HEK293 (cell line): ENCODE results near the gene AGPAT4.

Experiments
- CTCF ChIA-PET: fragments of 350-600 bp; formaldehyde crosslinking; extraction: SDS; loops from one replicate; lab custom pipeline; 2021; ENCODE audit warnings: antibody characterized with exemption; lab: Yijun Ruan, JAX
- POLR2A ChIA-PET: fragments of 300-600 bp; formaldehyde crosslinking; extraction: SDS; loops from one replicate; lab custom pipeline; 2020; ENCODE audit warnings: antibody characterized with exemption, inconsistent platforms; lab: Yijun Ruan, JAX
- H3K27ac ChIP-seq: fragments of 200-500 bp; sonication (Bioruptor generic); 2 replicates; pipeline ENCODE4 v1.5.1; 2014; ENCODE audit warnings: low read depth, low read length, control low read depth, inconsistent platforms; ENCODE audit errors: extremely low read depth
- H3K36me3 ChIP-seq, 2 experiments: fragments of 200-500 bp in 1 of 2; sonication (Bioruptor generic) in 1 of 2; 1 replicate in 1 of 2; 2 replicates in 1 of 2; pipeline ENCODE4 v1.5.1; 2014 to 2017; ENCODE audit warnings: inconsistent platforms in 2 of 2, low read length in 2 of 2; ENCODE audit not compliant: control insufficient read depth in 2 of 2, insufficient read depth in 1 of 2
- H3K4me1 ChIP-seq: fragments of 200-500 bp; sonication (Bioruptor generic); 2 replicates; pipeline ENCODE4 v1.5.1; 2014; ENCODE audit warnings: mild to moderate bottlenecking, low read length, inconsistent platforms; ENCODE audit not compliant: control insufficient read depth, insufficient read depth
- H3K4me3 ChIP-seq: 2 replicates; pipeline ENCODE4 v1.5.1; 2011; ENCODE audit warnings: low read depth, mild to moderate bottlenecking, control low read depth, low read length, moderate library complexity
- H3K9me3 ChIP-seq: fragments of 200-500 bp; sonication (Bioruptor generic); 2 replicates; pipeline ENCODE4 v1.5.1; 2014; ENCODE audit warnings: low read depth, low read length, inconsistent platforms; ENCODE audit not compliant: control insufficient read depth, insufficient read depth
- BCL11A ChIP-seq: fragments of 450-650 bp; formaldehyde crosslinking; IDR thresholded peaks from 2 replicates; pipeline ENCODE4 v1.5.1; 2016; ENCODE audit warnings: low read depth, missing biosample characterization, missing genetic modification characterization
- HOXC10 ChIP-seq: sonication (generic); formaldehyde crosslinking; IDR thresholded peaks from 2 replicates; pipeline ENCODE4 v1.8.1; 2023; ENCODE audit warnings: mild to moderate bottlenecking, missing genetic modification reagents
- HOXD13 ChIP-seq: sonication (generic); formaldehyde crosslinking; IDR thresholded peaks from 2 replicates; pipeline ENCODE4 v1.8.0; 2022; ENCODE audit warnings: missing genetic modification reagents, borderline replicate concordance
- IKZF3 ChIP-seq: fragments of 450-650 bp; IDR thresholded peaks from 2 replicates; pipeline ENCODE4 v1.5.0; 2018; ENCODE audit warnings: missing biosample characterization, mild to moderate bottlenecking, missing genetic modification characterization, moderate library complexity
- KLF10 ChIP-seq: fragments of 450-650 bp; IDR thresholded peaks from 2 replicates; pipeline ENCODE4 v1.5.1; 2018; ENCODE audit warnings: missing biosample characterization, mild to moderate bottlenecking, missing genetic modification characterization
- KLF7 ChIP-seq: fragments of 450-650 bp; formaldehyde crosslinking; IDR thresholded peaks from 2 replicates; pipeline ENCODE4 v1.5.1; 2016; ENCODE audit warnings: missing biosample characterization, missing genetic modification characterization, borderline replicate concordance
- PATZ1 ChIP-seq: fragments of 450-650 bp; formaldehyde crosslinking; IDR thresholded peaks from 2 replicates; pipeline ENCODE4 v1.5.1; 2016; ENCODE audit warnings: missing biosample characterization, missing genetic modification characterization
- SP7 ChIP-seq: fragments of 450-650 bp; formaldehyde crosslinking; IDR thresholded peaks from 2 replicates; pipeline ENCODE4 v1.5.1; 2016; ENCODE audit warnings: missing biosample characterization, missing genetic modification characterization
- ZBTB1 ChIP-seq: fragments of 450-650 bp; formaldehyde crosslinking; IDR thresholded peaks from 2 replicates; pipeline ENCODE4 v1.5.1; 2016; ENCODE audit warnings: missing biosample characterization, missing genetic modification characterization
- ZBTB17 ChIP-seq: fragments of 450-650 bp; formaldehyde crosslinking; IDR thresholded peaks from 2 replicates; pipeline ENCODE4 v1.5.1; 2016; ENCODE audit warnings: missing biosample characterization, missing genetic modification characterization
- ZNF132 ChIP-seq: fragments of 450-650 bp; formaldehyde crosslinking; IDR thresholded peaks from 2 replicates; pipeline ENCODE4 v1.5.1; 2017; ENCODE audit warnings: missing biosample characterization, missing genetic modification characterization, borderline replicate concordance
- ZNF23 ChIP-seq: fragments of 450-650 bp; formaldehyde crosslinking; IDR thresholded peaks from 2 replicates; pipeline ENCODE4 v1.5.1; 2016; ENCODE audit warnings: missing biosample characterization, missing genetic modification characterization, borderline replicate concordance
- ZNF341 ChIP-seq: fragments of 450-650 bp; formaldehyde crosslinking; IDR thresholded peaks from 2 replicates; pipeline ENCODE4; 2016; ENCODE audit warnings: low read depth, missing biosample characterization, missing genetic modification characterization
- ZNF350 ChIP-seq: fragments of 450-650 bp; formaldehyde crosslinking; IDR thresholded peaks from 2 replicates; pipeline ENCODE4 v1.5.0; 2017; ENCODE audit warnings: missing biosample characterization, mild to moderate bottlenecking, missing genetic modification characterization
- ZNF555 ChIP-seq: fragments of 450-650 bp; formaldehyde crosslinking; conservative IDR thresholded peaks from 2 replicates; pipeline ENCODE4 v1.5.1; 2017; ENCODE audit warnings: missing biosample characterization, mild to moderate bottlenecking, missing genetic modification characterization, inconsistent platforms
- ZNF629 ChIP-seq: fragments of 450-650 bp; formaldehyde crosslinking; IDR thresholded peaks from 2 replicates; pipeline ENCODE4 v1.5.1; 2017; ENCODE audit warnings: missing biosample characterization, missing genetic modification characterization
- ZNF670 ChIP-seq: fragments of 450-650 bp; formaldehyde crosslinking; IDR thresholded peaks from 2 replicates; pipeline ENCODE4 v1.5.1; 2016; ENCODE audit warnings: missing biosample characterization, missing genetic modification characterization, low read depth
- ZNF677 ChIP-seq: fragments of 450-650 bp; IDR thresholded peaks from 2 replicates; pipeline ENCODE4 v1.5.0; 2018; ENCODE audit warnings: missing biosample characterization, mild to moderate bottlenecking, missing genetic modification characterization, moderate library complexity
- ZNF76 ChIP-seq: fragments of 450-650 bp; formaldehyde crosslinking; IDR thresholded peaks from 2 replicates; pipeline ENCODE4; 2016; ENCODE audit warnings: low read depth, missing biosample characterization, missing genetic modification characterization, borderline replicate concordance
- TF ChIP-seq, protein P1 (sequence below): fragments of 450-650 bp; formaldehyde crosslinking; IDR thresholded peaks from 2 replicates; pipeline ENCODE4 v1.5.1; 2016; ENCODE audit warnings: missing biosample characterization, missing genetic modification characterization
- TF ChIP-seq, protein P2 (sequence below): fragments of 450-650 bp; formaldehyde crosslinking; IDR thresholded peaks from 2 replicates; pipeline ENCODE4 v1.5.1; 2016; ENCODE audit warnings: missing biosample characterization, missing genetic modification characterization

The AGPAT4 gene

DNA sequence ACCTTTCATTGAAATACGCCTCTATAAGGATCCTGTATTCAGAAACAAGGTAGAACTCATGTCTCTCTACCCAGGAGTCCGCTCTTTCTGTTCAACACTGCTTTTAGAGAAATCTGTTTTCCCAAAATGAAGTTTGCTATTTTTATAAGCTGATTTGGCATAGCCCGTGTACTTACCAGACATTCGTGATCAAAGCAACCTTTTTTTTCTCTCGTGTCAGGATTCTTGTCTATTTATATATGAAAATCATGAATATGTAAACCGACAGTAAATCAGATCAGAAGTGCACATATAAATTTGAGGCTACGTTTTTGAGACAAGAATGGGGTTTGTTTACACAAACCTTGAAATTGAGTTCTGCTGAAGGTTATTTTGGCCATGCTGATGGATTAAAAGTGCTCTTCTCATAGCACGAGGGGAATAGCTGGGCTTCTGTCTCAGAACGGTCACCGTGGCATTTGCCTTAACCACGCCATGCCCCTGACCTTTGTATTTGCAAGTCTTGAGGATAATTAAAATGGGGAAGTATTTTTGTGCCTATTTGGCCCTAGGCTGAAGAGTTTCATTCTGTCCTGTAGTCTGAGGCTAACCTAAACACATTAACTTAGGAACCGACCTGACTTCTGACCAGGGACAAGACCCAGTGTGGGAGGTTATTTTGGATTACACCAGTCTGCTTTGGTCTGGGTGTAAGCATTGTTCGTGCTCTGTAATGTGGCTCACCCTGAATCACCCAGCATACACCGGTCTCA is 163.7 kb downstream of the AGPAT4 start:
- Histone ChIP-seq H3K4me3 (no peak overlapping the region), H3K9me3 (no peaks in the 10 kb centered on the region), H3K27ac (no peak overlapping the region), H3K4me1 (no peaks in the 10 kb centered on the region), H3K36me3 (peaks cover 3 to 96% of the 10 kb centered on the region in 2 experiments)
- ChIA-PET POLR2A (no interaction called here), CTCF (interaction anchor here (0.7 to 1.1 kb wide), 2 partner anchors 9 to 261 kb away, joined by 3 to 4 read pairs; no protein-coding TSS in a partner anchor)
- TF ChIP-seq ZNF677 (no peak), ZNF629 (tag by site-specific recombination) (no peak), BCL11A (tag by site-specific recombination) (no peak)

DNA sequence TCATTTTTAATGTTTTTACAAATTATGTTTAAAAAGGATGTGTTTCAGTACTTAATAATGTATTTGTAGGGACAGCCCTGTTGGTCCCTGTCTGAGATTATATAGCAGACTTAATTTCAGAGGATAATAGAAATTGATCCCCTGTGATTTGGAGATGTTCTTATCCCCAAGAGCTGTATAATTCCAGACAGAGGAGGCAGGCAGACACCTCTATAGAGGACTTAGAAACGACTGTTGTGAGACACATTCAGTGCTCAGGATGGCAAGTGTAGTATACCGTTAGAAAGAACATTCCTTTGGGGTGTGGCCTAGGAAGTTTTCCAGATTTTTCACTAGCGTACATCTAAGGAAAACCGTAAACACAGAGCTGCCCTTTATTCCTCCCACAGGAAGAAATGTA is 164.5 kb downstream of the AGPAT4 start:
- CTCF ChIA-PET = interaction anchor here (1.1 kb wide), 1 partner anchor 9 kb away, joined by 3 read pairs; no protein-coding TSS in a partner anchor
- peaks cover 8 to 89% of the 10 kb centered on the region in 2 experiments for H3K36me3 ChIP-seq
- POLR2A ChIA-PET = no interaction called here
- TF ChIP-seq SP7 (no peak), ZNF555 (tag by site-specific recombination) (no peak), ZBTB17 (tag by site-specific recombination) (no peak), HOXC10 (CRISPR knock-in tag) (no peak), KLF7 (no peak), ZBTB1 (no peak), PATZ1 (tag by site-specific recombination) (no peak), ZNF350 (tag by site-specific recombination) (no peak), ZNF132 (no peak), IKZF3 (tag by site-specific recombination) (no peak), ZNF23 (tag by site-specific recombination) (no peak), ZNF670 (no peak), ZNF76 (tag by site-specific recombination) (no peak)
- TF ChIP-seq, protein P1, sequence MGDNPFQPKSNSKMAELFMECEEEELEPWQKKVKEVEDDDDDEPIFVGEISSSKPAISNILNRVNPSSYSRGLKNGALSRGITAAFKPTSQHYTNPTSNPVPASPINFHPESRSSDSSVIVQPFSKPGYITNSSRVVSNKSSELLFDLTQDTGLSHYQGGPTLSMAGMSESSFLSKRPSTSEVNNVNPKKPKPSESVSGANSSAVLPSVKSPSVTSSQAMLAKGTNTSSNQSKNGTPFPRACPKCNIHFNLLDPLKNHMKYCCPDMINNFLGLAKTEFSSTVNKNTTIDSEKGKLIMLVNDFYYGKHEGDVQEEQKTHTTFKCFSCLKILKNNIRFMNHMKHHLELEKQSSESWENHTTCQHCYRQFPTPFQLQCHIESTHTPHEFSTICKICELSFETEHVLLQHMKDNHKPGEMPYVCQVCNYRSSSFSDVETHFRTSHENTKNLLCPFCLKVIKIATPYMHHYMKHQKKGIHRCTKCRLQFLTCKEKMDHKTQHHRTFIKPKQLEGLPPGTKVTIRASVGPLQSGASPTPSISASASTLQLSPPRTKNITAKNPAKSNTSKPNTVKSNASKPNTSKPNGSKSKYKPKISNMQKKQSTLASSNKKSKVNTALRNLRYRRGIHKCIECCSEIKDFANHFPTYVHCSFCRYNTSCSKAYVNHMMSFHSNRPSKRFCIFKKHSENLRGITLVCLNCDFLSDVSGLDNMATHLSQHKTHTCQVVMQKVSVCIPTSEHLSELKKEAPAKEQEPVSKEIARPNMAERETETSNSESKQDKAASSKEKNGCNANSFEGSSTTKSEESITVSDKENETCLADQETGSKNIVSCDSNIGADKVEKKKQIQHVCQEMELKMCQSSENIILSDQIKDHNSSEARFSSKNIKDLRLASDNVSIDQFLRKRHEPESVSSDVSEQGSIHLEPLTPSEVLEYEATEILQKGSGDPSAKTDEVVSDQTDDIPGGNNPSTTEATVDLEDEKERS = no peak
- TF ChIP-seq, all 188 proteins: peak for 0
- no peak overlapping the region for H3K27ac ChIP-seq
- no peaks in the 10 kb centered on the region for H3K9me3 ChIP-seq
- no peaks in the 10 kb centered on the region for H3K4me1 ChIP-seq
- H3K4me3 ChIP-seq = no peak overlapping the region

GRCh38 chr6:161108916-161109315 is 164.9 kb downstream of the AGPAT4 start:
- Histone ChIP-seq H3K9me3 (no peaks in the 10 kb centered on the region), H3K36me3 (peaks cover 13 to 84% of the 10 kb centered on the region in 2 experiments), H3K4me1 (no peaks in the 10 kb centered on the region), H3K4me3 (no peak overlapping the region), H3K27ac (no peak overlapping the region)
- CTCF ChIA-PET = interaction anchor here (0.6 kb wide), 1 partner anchor 9 kb away, joined by 5 read pairs; no protein-coding TSS in a partner anchor
- POLR2A ChIA-PET = no interaction called here
- TF ChIP-seq ZNF341 (tag by site-specific recombination) (no peak), HOXD13 (CRISPR knock-in tag) (no peak), KLF10 (tag by site-specific recombination) (no peak)
- TF ChIP-seq, protein P2, sequence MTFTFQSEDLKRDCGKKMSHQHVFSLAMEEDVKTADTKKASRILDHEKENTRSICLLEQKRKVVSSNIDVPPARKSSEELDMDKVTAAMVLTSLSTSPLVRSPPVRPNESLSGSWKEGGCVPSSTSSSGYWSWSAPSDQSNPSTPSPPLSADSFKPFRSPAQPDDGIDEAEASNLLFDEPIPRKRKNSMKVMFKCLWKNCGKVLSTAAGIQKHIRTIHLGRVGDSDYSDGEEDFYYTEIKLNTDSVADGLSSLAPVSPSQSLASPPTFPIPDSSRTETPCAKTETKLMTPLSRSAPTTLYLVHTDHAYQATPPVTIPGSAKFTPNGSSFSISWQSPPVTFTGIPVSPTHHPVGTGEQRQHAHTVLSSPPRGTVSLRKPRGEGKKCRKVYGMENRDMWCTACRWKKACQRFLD = no peak
